HG02571 (cell line): ENCODE measurements around the gene ACACA.
"Not testable (repeated sequence)": the region's sequence is repeated elsewhere in the genome, so short reads cannot be mapped to it uniquely, and the experiment has no call there.

Source experiments
- ATAC-seq: cut with Tn5 transposase; IDR thresholded peaks from one replicate; pipeline ENCODE4 v1.9.1; 2021; ENCODE audit warnings: mild to moderate bottlenecking, moderate library complexity; ENCODE audit not compliant: unreplicated experiment

Gene ACACA

DNA sequence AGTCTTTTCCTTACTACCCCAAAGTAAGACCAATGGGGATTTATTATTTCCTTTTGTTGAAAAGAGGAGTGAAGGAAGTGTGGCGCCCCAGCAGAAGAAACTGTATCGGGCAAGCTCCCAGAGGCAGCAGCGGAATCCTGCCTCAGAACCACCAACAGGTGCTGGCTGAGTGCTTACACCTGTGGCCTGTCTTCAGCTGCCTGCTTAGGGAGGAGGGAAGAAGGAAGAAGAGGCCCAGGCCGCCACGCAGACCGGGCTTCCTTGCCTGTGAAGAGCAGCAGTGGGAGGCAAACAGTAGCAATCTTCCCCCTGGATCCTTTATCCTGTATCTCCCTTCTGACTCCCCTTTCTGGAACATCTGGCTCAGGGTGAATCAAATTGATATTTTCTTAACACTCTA is 323.2 kb downstream of the ACACA start:
- ATAC-seq, result no peak

GRCh38 chr17:37082985-37083384 is 323.7 kb downstream of the ACACA start:
- no peak for ATAC-seq

DNA sequence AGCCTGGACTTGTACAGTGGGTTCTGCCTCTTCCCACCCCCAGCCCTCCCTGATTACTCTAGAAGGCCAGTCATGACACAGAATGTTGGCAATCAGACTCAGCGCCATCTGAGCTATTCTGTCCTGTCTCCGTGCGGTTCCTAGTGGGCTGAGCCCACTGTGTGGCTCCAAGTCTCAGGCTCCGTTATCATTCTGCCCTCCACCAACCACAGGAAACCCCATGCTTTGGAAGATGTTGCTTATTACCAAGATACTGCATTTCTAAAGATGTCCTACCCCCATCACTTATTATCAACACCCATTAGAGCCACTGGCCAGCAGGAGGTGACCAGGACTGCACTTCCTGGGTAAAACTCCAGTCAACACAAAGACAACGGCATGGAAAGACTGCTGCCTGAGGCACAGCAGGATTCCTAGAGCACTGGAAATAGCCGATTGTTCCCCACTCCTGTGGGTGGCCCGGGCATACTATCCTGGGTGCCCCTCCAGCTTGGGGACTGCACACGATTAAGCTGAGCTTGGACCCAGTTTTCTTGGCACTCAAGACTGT is 324.2 kb downstream of the ACACA start:
- no peak for ATAC-seq

DNA sequence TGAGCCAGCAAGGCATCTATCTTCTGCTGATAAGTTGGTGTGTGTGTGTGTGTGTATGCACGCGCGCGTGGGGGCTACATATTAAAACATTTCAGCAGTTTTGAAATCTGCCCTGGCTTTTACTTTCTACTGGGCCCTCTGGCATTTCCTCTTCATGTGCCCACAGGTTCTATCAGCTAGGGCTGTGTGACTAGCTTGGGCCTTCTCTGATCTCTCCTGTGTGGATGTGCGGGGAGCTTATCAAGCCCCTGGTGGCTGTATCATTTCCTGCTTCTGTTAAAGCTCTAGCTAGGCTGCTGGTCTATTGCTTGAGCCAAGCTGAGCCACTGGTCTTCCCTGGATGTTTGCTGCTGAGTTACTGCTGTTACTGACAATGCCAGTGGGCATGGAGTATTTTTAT is 325.3 kb downstream of the ACACA start:
- no peak for ATAC-seq

GRCh38 chr17:37079735-37080134 is 326.9 kb downstream of the ACACA start:
- no peak for ATAC-seq

DNA sequence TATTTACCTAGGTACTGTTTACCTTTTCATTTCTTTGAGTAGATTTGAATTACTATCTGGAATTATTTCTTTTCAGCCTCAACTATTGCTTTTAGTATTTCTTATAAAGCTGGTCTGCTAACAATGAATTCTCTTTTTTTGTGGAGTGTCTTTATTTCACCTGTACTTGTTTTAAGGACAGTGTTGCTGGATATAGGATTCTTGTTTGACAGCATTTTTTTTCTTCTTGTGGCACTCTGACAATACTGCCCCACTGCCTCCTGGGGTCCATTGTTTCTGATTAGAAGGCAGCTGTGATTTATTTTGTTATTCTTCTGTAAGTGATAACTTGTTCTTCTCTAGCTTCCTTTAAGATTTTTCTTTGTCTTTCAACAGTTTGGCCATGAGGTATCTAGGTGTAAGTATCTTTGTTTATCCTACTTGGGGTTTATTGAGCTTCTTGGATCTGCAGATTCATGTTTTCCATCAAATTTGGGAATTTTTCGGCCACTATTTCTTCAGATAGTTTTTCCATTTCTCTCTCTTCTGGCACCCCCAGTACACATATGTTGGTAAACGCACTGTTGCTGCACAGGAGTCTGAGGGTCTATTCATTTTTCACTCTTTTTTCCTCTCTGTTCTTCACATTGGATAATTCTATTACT is 327.4 kb downstream of the ACACA start:
- ATAC-seq, result no peak

DNA sequence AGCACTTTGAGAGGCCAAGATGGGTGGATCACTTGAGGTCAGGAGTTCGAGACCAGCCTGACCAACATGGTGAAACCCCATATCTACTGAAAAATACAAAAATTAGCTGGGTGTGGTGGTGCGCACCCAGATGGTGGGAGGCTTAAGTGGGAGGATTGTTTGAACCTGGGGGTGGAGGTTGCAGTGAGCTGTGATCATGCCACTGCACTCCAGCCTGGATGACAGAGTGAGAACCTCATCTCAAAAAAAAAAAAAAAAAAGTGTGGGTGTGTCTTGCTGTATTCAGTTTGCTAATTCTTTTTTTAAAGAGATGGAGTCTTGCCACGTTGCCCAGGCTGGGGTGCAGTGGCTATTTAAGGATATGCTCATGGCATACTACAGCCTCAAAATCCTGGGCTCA is 333.2 kb downstream of the ACACA start:
- ATAC-seq, result not testable (repeated sequence)

GRCh38 chr17:37069087-37069486 is 337.5 kb downstream of the ACACA start:
- ATAC-seq, result no peak

GRCh38 chr17:37068266-37068665 is 338.4 kb downstream of the ACACA start:
- no peak for ATAC-seq

GRCh38 chr17:37067555-37068111 is 339.0 kb downstream of the ACACA start:
- ATAC-seq, result no peak

GRCh38 chr17:37066322-37067255 is 340.0 kb downstream of the ACACA start:
- ATAC-seq, result no peak

GRCh38 chr17:37065486-37066321 is 340.9 kb downstream of the ACACA start:
- ATAC-seq, result no peak

DNA sequence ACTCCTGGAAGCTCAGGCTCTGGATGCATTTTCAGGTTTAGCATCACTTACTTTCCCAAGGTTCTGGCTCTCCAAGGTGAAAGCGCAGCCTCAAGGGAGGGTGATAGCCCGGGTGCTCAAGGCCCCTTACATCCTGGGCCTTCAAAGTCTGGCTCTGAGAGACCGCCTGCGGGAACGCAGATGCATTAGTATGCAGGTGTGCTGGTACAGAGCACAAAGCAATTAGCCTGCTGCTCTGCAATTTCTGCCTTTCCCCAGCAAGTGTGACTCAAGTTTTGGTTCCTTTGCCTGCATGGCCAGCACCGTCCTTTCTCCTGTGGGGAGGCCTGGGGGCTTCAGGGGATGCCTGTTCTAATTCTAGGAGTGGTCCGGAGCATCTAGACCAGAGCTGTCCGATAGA is 341.7 kb downstream of the ACACA start:
- ATAC-seq, result no peak

DNA sequence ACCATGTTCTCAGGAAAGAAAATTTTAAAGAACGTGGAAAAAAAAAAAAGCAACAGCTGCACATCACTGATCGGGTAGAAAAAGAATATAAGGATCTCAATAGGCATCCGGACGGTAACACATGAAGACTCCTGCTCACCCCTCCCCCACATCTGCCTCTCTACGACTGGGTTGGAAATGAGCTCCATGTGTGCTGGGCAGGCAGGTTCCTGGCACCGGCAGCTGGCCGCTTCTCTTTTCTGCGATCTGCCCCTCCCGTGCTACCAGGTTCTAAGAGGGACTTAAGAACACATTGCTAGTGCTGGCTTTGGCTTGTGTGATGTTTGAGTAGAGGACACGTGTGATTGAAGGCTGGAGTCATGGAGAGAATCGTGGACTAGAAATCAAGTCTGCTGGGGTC is 342.4 kb downstream of the ACACA start:
- no peak for ATAC-seq

DNA sequence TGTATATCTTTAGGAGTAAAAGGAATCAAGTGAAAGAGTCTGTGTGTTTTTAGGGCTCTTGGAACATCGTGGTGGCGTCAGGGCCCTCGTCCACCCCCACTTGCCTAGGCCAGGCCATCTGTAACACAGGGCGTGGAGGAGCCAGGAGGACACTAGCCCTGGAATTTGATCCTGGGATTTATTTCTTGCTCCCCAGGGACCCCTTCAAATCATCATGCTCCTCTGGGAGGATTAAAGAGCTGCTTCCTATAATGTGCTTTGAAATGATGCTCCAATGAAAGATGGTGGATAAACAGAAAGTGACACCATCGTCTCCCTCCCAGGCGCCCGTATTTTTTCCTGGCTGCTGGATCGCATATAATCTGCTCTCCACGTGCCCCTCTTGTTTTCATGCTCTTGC is 344.6 kb downstream of the ACACA start:
- no peak for ATAC-seq

GRCh38 chr17:37060928-37061327 is 345.7 kb downstream of the ACACA start:
- no peak for ATAC-seq

GRCh38 chr17:37060094-37060493 is 346.5 kb downstream of the ACACA start:
- no peak for ATAC-seq

- ATAC-seq, result no peak
Observed at GRCh38 chr17:37059493-37059892, 347.1 kb downstream of the ACACA start.

GRCh38 chr17:37056622-37057021 is 350.0 kb downstream of the ACACA start:
- no peak for ATAC-seq

DNA sequence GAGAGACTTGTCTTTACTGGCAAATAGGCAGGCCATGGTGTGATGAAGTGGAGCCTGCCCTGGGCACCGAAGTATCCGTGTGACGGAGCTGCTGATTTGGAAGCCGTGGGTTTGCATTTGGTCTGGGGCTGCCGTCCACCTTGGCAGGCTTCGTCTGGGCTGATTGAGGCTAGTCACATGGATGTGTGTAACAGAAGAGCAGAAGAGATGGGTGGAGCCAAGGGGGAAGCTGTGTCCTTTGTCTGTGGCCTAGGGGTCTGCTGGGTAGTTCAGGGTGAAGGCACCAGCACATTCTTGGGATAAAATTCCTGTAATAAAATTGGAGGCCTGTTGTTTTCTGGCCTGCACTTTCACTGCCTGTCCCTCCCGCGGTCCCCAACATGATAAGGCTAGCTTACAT is 351.7 kb downstream of the ACACA start:
- no peak for ATAC-seq

DNA sequence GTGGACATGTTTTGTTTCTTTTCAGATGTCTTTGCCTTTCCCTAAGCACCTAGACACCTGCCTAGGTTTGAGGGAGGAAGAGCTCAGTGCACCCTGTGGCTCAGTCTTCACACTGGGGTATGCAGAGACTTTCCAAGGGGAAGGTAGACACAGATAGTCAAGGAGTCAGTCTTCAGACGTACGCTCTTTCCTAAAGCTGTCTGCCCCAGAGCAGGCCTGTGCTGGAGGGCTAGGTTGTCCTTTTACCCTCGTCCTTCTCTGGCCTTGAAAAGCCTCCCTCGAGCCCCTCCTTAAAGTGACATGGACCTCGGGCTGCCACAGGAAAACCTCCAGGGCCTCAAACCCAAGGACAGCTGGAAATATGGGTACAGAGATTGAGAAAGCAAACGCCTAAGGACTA is 354.2 kb downstream of the ACACA start:
- ATAC-seq, result no peak
